Hepatocyte (in vitro differentiated cells): ENCODE results near the gene CACNG7.

Experiments
- CTCF ChIP-seq: fragments of 200-600 bp; sonication (generic); IDR thresholded peaks from 2 replicates; pipeline ENCODE4 v1.5.1; 2016; ENCODE audit warnings: antibody characterized with exemption, mild to moderate bottlenecking; ENCODE audit not compliant: poor library complexity
- EZH2 ChIP-seq: fragments of 200-600 bp; sonication (generic); IDR thresholded peaks from 2 replicates; pipeline ENCODE4 v1.6.1; 2016; ENCODE audit warnings: antibody characterized with exemption, mild to moderate bottlenecking, borderline replicate concordance
- EZH2phosphoT487 ChIP-seq: fragments of 200-600 bp; sonication (generic); IDR thresholded peaks from one replicate; pipeline ENCODE4 v1.6.1; 2018; ENCODE audit warnings: antibody characterized with exemption, mild to moderate bottlenecking, low read depth, moderate library complexity; ENCODE audit not compliant: unreplicated experiment, severe bottlenecking

GRCh38 chr19:53962887-53963431, 53.9 kb downstream of the CACNG7 start, which contains the start of gene CACNG8:
- TF ChIP-seq CTCF (no peak), EZH2 (no peak), EZH2phosphoT487 (no peak)
